ENCODE results near the gene THSD7B. TPM values are rescaled to one million over a fixed set of nuclear protein-coding genes. Genes with fewer than 3 reads are reported as not detected.

THSD7B gene
- total and polyA plus RNA-seq, 2 of the 8 experiments (the other 6 are each of a cell fraction or from before 2014, with no cell fraction given), result 0.60 to 2.9 TPM

GRCh38 chr2:137051778-137052398 is 286.5 kb downstream of the THSD7B start:
- no peak overlapping the region for H3K18ac ChIP-seq (ENCODE audit: extremely low read depth, low read length)
- H2BK5ac ChIP-seq (ENCODE audit: low read depth, low read length), result no peak overlapping the region
- H3K23me2 ChIP-seq (ENCODE audit: low read depth, low read length), result no peaks in the 10 kb centered on the region; the same call in 1 of the 2 replicates
- H3K36me3 ChIP-seq (ENCODE audit: control insufficient read depth in 2 of 4, insufficient read depth in 4 of 4, low read length in 3 of 4), result no peaks in the 10 kb centered on the region
- H2AFZ ChIP-seq (ENCODE audit: low read length), result no peak overlapping the region
- H2BK12ac ChIP-seq (ENCODE audit: low read depth, low read length), result no peak overlapping the region
- no peak overlapping the region for H3K4me2 ChIP-seq (ENCODE audit: insufficient read depth in 1 of 2, low read depth in 2 of 2, low read length in 2 of 2)
- no peak overlapping the region for H3K23ac ChIP-seq (ENCODE audit: insufficient read length)
- H3K4me3 ChIP-seq (ENCODE audit: extremely low read depth in 1 of 4, insufficient read depth in 2 of 4, low read depth in 3 of 4, low read length in 4 of 4), result no peak overlapping the region
- H3K9ac ChIP-seq (replicated peaks in 1 of 4; ENCODE audit: extremely low read depth in 1 of 4, low read depth in 3 of 4, low read length in 3 of 4), result no peak overlapping the region
- H3K4ac ChIP-seq (replicated peaks; ENCODE audit: insufficient read length, low read depth, low read length), result no peak overlapping the region
- no peak overlapping the region for H3K14ac ChIP-seq (ENCODE audit: insufficient read length)
- H2BK120ac ChIP-seq (replicated peaks; ENCODE audit: low read depth, low read length), result no peak overlapping the region
- CTCF ChIA-PET (ENCODE audit: partially characterized antibody), result interaction anchor here (0.6 to 2.7 kb wide), 4 partner anchors 11 to 144 kb away, joined by 3 to 14 read pairs (median 6); no protein-coding TSS in a partner anchor
- H2BK15ac ChIP-seq (ENCODE audit: low read length), result no peak overlapping the region
- no peaks in the 10 kb centered on the region; a peak in 1 of 7 replicates for H3K4me1 ChIP-seq (replicated peaks in 1 of 4; ENCODE audit: control insufficient read depth in 3 of 4, insufficient read depth in 4 of 4, low read length in 3 of 4)
- TF ChIP-seq SIX5 (IDR thresholded peaks at IDR 0.05; ENCODE audit: low read depth, low read length) (no peak), ATF2 (IDR thresholded peaks at IDR 0.05; ENCODE audit: low read length) (no peak), BACH1 (IDR thresholded peaks at IDR 0.05; ENCODE audit: low read length) (no peak), EGR1 (IDR thresholded peaks at IDR 0.05; ENCODE audit: borderline replicate concordance, low read depth, low read length) (no peak), KDM5A (IDR thresholded peaks at IDR 0.05; ENCODE audit: low read length) (no peak)
- FAIRE-seq, result no peak
- H3K79me1 ChIP-seq (ENCODE audit: low read depth, low read length), result no peaks in the 10 kb centered on the region
- H3K79me2 ChIP-seq (ENCODE audit: control insufficient read depth in 1 of 2, insufficient read depth in 2 of 2, low read length in 2 of 2), result no peaks in the 10 kb centered on the region
- no peak overlapping the region for H2BK20ac ChIP-seq (ENCODE audit: low read length)
- no peak overlapping the region for H4K8ac ChIP-seq (ENCODE audit: extremely low read depth, insufficient read depth, low read length)
- POLR2A ChIA-PET (ENCODE audit: partially characterized antibody), result no interaction called here
- H4K91ac ChIP-seq (replicated peaks; ENCODE audit: insufficient read length, low read length), result no peak overlapping the region
- H3K27me3 ChIP-seq (replicated peaks in 1 of 4; ENCODE audit: control insufficient read depth in 3 of 4, extremely low read depth in 1 of 4, insufficient read depth in 3 of 4, low read length in 3 of 4), result no peaks in the 10 kb centered on the region
- H4K20me1 ChIP-seq (replicated peaks in 1 of 2; ENCODE audit: control insufficient read depth in 1 of 2, insufficient read depth in 2 of 2, low read length in 2 of 2), result no peaks in the 10 kb centered on the region
- no peak for DNase-seq (ENCODE audit: low read depth in 1 of 2, low spot score in 2 of 2)
- 94% methylated on average over 2 of the region's 2 CpGs; no CpG with 5 or more reads in 1 of the 2 experiments for WGBS, 2 experiments (ENCODE audit: extremely low coverage in 1 of 2, insufficient coverage in 1 of 2, insufficient read length in 1 of 2, insufficient replicate concordance in 2 of 2, low coverage in 1 of 2, low lambda C conversion rate in 2 of 2, missing lambda C conversion rate in 1 of 2)
- no peak overlapping the region for H3K27ac ChIP-seq (ENCODE audit: low read depth, low read length)
- no peaks in the 10 kb centered on the region for H3K9me3 ChIP-seq (ENCODE audit: insufficient read depth in 2 of 2, low read depth in 1 of 2, low read length in 1 of 2)
- no peak overlapping the region for H4K5ac ChIP-seq (ENCODE audit: insufficient read length, low read depth, low read length)
- H3K56ac ChIP-seq (replicated peaks; ENCODE audit: insufficient read length, low read depth, low read length), result no peak overlapping the region
- H2AK5ac ChIP-seq (ENCODE audit: low read depth, low read length), result no peak overlapping the region
